WI38 (cell line): ENCODE measurements around the gene GCH1.

Source experiments
- H3K4me3 ChIP-seq: 2 replicates; pipeline ENCODE4 v1.5.1; 2011; ENCODE audit warnings: low read depth, mild to moderate bottlenecking, control low read depth, low read length
- TF ChIP-seq, protein P1 (sequence below): IDR thresholded peaks from 2 replicates; pipeline ENCODE4 v1.5.1; 2012; ENCODE audit warnings: low read depth, mild to moderate bottlenecking, control low read depth, low read length

GCH1 gene

DNA sequence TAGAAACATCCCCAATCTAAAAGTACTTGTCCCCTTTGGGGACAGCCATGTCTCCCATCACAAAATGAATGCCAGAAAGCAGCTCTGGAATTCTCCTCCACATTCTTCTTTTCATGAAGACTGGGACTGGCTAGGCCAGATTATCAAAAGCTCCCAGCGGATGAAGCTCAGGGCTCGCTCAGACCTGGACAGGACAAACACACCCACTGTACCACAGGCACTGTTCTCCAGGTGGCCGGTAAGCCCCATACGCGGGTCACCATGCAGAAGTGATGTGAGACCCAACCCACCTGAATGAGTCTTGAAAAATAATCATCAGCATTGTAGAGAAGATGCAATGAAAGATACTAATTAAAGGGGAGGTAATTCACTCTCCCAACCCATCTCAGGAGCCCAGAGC, 85.1 kb downstream of the GCH1 start:
- no peak overlapping the region for H3K4me3 ChIP-seq
- TF ChIP-seq, protein P1, sequence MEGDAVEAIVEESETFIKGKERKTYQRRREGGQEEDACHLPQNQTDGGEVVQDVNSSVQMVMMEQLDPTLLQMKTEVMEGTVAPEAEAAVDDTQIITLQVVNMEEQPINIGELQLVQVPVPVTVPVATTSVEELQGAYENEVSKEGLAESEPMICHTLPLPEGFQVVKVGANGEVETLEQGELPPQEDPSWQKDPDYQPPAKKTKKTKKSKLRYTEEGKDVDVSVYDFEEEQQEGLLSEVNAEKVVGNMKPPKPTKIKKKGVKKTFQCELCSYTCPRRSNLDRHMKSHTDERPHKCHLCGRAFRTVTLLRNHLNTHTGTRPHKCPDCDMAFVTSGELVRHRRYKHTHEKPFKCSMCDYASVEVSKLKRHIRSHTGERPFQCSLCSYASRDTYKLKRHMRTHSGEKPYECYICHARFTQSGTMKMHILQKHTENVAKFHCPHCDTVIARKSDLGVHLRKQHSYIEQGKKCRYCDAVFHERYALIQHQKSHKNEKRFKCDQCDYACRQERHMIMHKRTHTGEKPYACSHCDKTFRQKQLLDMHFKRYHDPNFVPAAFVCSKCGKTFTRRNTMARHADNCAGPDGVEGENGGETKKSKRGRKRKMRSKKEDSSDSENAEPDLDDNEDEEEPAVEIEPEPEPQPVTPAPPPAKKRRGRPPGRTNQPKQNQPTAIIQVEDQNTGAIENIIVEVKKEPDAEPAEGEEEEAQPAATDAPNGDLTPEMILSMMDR = no peak

DNA sequence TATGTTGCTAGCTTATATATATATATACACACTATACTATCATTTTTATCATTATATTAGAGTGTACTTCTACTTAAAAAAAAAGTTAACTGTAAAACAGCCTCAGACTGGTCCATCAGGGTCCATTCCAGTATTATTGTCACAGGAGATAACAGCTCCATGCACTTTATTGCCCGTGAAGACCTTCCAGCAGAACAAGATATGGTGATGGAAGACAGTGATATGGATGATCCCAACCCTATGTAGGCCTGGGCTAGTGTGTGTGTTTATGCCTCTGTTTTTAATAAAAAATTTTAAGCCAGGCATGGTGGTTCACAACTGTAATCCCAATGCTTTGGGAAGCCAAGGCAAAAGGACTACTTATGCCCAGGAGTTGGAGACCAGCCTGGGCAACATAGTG, 86.2 kb downstream of the GCH1 start:
- TF ChIP-seq, protein P1 = no peak
- no peak overlapping the region for H3K4me3 ChIP-seq

DNA sequence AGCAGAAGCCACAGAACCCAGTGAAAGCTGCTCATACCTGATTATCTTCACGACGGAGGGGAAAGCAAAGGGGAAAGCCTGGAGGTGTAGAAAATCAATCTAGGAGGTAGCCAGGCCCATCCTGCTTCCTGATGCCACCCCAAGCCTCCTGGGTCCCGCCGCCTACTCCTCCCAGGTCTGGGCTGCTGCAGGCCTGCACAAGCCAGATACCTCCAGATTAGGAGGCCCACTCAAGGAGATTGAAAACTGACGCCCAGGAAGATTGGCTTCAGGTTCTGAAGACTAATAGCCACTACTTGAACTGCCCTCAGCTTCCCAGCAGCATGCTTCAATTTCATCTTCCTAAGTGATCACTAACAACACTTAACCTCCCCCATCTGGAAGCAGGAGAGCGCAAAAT, 87.1 kb downstream of the GCH1 start:
- TF ChIP-seq, protein P1 = no peak
- H3K4me3 ChIP-seq = no peak overlapping the region

DNA sequence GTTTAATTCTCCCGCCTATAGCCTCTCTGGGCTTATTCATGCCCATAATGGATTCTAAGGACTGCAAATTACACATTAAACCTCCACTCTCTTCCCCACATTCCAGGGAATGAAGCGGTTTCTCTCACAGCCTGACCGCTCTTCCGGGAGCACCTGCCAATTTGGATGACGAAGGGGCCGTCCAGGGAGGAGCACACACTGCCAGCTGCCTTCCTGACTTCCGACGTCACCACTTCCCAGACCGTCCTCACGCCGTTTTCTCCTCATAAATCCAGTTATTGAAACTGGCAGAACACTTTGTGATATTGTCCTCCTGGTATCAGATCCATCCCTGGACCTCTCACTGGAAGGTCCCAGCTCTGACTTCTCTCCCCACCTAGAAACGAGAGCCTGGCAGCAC, 87.6 kb downstream of the GCH1 start:
- TF ChIP-seq, protein P1 = no peak
- no peak overlapping the region for H3K4me3 ChIP-seq

DNA sequence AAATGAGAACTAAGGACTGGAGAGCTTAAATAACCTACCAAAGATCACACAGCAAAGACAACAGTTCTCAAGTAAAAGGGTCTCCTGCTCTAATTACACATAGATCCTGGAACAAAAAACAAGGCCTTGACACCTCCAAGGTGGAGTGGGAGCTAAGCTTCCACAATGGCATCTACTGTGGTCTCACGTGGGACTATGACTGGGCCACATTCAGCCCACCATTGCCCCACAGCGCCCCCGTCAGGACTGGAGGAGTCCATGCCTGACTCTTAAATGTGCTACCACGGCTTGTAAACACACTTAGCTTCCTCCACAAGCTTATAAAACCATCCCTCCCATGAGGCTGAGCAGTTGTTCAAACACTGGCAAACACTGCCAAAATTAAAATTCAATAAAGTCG, 88.5 kb downstream of the GCH1 start:
- TF ChIP-seq, protein P1 = no peak
- no peak overlapping the region for H3K4me3 ChIP-seq

DNA sequence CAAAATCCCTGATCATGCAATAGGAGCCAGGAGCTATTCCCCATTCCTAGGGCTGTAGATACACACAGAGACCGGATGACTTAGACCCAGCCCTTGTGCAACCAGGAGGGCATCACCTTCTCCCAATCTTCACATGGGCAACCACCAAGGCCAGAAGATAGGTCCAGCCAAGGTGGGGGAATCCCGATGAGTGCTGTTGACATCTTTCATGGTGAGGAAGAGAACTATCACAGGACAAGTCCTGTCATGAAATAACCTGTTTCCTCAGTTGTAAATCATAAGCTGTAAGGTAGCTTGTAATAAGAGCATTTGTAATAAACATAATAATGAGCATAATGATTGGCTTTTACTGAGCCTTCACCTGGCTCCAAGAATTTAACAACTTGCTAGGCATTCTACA, 89.5 kb downstream of the GCH1 start:
- TF ChIP-seq, protein P1 = no peak
- no peak overlapping the region for H3K4me3 ChIP-seq

DNA sequence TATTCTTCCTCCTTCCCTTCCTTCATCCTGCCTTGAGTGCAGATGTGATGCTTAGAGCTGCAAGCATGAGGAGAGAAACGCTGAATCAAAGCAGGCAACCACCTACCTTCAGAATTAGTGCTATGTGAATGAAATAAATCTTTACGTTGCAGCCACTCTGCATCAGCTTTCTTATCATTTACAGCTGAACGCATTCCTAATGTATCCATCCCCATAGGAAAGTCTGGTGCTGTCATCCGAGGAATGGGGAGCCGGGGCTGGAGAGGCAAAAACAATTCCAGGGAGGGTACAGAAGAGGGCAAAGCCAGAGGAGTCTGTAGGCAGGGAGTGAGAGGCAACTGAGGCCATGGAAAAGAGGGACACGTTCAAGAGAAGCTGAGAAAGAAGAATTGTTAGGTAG, 90.0 kb downstream of the GCH1 start:
- no peak overlapping the region for H3K4me3 ChIP-seq
- TF ChIP-seq, protein P1 = no peak
